Activated T-cell treated with anti-CD3 and anti-CD28 coated beads for 4 hours (primary cell): ENCODE measurements around the gene MGAT4A.
A peak's percentile ranks its signal among the peaks of the same experiment; 100 is the strongest.
"Not testable (repeated sequence)": the region's sequence is repeated elsewhere in the genome, so short reads cannot be mapped to it uniquely, and the experiment has no call there.

Source experiments
- DNase-seq: peaks from one replicate; pipeline ENCODE4 v3.0.0-alpha.2; 2020

MGAT4A gene

DNA sequence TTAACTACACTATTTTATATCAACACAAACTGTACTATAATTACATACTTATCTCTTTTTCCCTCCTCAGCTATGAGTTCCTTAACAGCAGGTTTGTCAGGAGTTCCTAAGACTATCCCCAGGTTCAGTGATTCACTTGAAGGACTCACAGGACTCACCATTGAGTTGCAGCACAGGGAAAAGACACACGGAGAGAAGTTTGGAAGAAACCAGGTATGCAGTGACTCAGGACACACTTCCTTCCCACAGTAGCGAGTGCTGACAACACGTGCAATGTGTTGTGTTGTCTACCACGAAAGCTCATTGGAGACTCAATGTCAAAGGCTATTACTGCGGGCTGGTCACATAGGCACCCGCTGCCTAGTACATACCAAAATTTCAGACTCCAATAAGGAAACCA, 32.0 kb downstream of the MGAT4A start:
- no peak for DNase-seq

GRCh38 chr2:98697651-98698337, 33.1 kb downstream of the MGAT4A start:
- no peak for DNase-seq

- DNase-seq, result no peak
These were observed 34.7 kb downstream of the MGAT4A start for GRCh38 chr2:98696200-98696599.

DNA sequence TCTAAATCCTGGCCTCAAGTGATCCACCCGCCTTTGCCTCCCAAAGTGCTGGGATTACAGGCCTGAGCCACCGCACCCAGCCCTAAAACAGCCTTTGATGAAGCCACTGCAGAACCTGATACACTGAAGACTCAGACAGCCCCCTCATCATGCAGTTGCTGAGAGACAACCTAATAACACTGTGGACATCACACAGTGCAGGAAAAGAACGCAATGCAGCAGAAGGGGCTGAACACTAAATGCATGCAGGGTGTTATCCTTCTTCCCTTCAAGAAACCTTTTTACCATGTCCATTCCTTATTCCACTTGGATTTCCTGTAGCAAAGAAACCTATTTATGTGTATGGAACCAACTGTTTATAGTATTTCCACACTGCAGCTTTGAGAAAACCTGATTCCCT, 35.7 kb downstream of the MGAT4A start:
- no peak for DNase-seq

DNA sequence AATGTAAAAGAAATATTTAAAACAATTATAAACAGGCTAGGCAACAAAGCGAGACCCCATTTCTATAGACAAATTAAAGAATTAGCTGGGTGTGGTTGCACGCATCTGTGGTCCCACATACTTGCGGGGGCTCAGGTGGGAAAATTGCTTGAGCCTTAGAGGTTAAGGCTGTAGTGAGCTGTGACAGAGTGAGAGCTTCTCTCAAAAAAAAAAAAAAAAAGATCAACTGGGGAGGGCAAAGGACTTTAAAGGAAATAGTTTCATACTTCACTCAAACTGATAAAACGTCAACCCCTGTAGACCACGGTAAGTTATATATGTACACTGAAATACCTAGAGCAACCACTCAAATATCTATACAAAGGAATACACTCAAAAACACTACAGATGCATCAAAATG, 37.5 kb downstream of the MGAT4A start:
- DNase-seq, result no peak

- DNase-seq, result no peak
These were observed 38.6 kb downstream of the MGAT4A start for GRCh38 chr2:98692090-98693054.

DNA sequence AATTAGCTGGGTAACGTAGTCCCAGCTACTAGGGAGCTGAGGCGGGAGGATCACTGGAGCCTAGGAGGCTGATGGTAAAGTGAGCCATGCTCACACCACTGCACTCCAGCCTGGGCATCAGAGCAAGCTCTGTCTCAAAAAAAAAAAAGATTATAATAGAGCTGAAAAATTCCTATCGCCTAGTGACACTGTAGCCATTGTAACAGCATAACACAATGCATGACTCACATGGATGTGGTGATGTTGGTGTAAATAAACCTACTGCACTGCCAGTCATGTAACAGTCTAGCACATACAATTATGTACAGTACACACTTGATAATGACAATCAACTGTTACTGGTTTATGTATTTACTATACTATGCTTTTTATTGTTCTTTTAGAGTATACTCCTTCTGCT, 39.6 kb downstream of the MGAT4A start:
- no peak for DNase-seq

DNA sequence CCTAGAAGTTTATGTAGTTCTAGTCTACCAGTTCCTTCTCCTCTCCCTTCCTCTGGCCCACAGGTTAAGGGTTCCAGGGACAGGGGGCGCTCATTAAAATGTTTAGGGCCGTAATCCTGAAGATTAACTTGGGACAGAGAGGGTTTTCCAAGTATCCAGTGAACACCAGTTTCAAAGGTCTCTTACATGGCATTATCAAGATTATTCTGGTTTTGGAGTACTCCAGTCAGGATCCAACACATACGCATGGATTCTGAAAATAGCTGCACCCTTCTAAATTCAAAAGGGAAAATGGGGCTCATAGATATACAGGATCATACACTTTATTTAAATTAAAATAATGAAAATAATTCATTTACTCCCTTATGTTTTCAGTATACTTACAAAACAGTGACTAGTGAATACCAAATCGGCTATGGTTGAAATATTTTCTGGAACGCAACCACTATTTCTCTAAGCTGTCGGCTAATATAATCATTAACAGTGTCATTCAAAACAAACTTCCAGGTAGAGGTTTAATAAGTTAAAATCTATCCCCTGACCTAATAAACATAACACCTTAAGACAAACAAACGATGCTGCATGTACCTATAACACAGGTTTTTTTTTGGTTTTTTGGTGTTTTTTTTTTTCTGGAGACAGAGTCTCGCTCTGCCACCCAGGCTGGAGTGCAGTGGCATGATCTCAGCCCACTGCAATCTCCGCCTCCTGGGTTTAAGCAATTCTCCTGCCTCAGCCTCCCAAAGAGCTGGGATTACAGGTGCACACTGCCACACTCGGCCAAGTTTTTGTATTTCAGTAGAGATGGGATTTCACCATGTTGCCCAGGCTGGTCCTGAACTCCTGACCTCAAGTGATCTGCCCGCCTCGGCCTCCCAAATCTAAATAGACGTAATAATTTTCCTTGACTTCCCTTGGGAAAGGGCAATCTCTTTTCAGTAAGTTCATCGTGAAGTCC, 44.7 kb downstream of the MGAT4A start:
- no peak for DNase-seq

DNA sequence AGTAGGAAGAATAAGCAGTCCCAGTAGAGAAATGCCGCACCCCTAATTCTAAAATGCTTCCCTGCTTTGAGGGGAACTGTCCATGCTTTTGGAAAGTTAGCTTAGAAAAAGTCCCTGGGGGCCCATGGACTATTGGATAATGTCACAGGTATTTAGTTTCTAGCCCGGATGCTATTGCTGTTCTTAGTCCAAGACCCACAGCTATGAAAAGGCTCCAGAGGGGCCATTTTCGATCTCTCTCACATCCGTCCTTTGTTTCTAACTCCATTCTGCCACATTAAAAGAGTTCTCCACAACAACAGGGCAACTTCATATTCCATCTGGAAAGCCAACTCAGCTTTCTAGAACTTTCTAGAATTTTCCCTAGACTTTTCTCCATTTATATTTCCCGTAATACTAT, 47.2 kb downstream of the MGAT4A start:
- no peak for DNase-seq

DNA sequence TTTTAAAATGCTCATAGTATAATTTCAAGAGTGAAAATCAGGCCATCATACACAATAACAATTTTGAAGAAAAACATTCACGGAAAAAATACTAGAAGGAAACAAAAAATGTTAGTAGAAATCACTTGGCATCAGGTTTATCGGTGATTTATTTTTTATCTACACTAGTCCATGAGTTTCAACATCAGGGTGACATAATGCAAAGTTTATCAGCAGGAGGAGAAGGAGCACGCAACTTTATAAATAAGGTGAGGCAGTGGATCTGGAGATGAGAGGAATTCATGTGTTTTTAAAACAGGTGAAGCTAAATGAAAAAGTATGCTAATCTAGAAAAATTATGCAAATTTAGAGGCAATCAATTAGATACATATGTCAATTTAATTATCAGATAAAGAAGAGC, 54.2 kb downstream of the MGAT4A start:
- no peak for DNase-seq

- DNase-seq, result no peak
These were observed 56.5 kb downstream of the MGAT4A start for GRCh38 chr2:98674233-98674964.

DNA sequence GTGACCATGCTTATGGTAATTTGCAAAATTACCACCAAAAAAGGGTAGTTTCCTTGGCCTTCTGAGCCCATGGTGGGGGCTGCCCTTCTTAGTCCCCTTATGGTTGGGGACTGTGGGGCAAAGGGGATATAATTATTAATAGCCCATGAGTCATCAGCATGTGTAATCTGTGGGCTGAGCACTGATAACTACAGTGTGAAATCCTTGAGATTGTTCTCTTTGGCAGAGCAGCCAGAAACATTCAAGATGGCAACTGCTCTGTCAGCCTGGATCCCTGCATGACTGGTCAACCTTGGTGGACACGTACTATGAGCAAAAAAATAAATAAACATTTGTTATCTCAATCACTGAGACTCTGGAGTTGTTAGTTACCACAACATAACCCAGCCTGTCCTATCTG, 61.3 kb downstream of the MGAT4A start:
- DNase-seq, result no peak

DNA sequence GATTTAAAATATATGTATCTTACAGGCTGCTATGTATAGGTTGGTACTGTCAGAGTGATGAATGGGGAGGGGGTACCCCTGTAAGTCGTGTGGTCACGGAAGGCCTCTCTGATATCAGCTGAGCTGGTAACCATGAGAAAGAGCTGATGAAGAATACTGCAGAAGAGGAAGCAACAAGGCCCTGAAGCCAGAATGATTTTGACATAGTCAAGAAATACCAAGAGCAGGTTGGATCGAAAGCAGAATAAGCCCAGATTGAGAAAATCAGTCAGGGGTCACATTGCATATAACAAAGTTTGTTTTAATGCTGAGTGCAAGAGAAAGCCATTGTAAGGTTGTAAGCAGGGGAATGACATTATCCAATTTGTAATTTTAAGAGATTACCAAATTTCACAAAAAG, 65.3 kb downstream of the MGAT4A start:
- no peak for DNase-seq

- DNase-seq, result peak; percentile 29
These were observed 66.6 kb downstream of the MGAT4A start for GRCh38 chr2:98664323-98664722.

- DNase-seq, result no peak
These were observed 67.3 kb downstream of the MGAT4A start for GRCh38 chr2:98663511-98664090.

DNA sequence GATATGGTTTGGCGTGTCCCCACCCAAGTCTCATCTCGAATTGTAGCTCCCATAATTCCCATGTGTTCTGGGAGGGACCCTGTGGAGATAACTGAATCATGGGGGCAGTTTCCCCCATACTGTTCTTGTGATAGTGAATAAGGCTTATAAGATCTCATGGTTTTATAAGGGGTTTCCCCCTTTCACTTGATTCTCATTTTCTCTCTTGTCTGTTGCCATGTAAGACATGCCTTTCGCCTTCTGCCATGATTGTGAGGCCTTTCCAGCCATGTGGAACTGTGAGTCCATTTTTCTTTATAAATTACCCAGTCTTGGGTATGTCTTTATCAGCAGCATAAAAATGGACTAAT, 71.5 kb downstream of the MGAT4A start:
- DNase-seq, result not testable (repeated sequence)

DNA sequence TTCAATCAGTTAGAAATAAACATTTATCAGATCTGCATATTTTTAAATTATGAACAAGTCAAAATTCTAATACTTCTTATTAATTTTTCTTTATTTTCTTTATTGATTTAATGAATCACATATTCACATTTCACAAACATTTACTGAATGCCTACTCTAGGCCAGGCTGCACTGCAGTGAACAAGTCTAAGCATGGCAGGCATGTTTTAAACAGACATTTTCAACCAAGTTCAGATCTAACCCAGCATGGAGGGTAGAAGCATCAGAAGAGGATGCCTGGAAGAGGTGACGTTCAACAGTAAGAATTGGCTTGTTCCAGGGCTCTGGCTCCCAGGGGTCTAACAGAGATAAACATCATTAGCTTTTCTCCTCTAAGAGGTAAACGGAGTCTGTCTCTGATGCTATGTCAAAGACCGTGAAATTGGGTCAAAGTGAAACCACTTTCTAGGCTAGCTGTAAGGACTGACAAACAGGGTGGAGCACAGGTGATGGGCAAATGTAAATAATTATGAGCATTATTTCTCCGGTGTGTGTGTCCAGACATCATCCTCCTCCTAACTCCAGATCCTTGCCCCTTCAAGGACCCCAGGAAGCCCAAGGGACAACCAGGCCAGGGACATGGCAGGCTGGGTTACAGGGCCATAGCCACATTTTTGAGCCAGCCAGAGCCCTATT, 72.0 kb downstream of the MGAT4A start:
- DNase-seq, result no peak

DNA sequence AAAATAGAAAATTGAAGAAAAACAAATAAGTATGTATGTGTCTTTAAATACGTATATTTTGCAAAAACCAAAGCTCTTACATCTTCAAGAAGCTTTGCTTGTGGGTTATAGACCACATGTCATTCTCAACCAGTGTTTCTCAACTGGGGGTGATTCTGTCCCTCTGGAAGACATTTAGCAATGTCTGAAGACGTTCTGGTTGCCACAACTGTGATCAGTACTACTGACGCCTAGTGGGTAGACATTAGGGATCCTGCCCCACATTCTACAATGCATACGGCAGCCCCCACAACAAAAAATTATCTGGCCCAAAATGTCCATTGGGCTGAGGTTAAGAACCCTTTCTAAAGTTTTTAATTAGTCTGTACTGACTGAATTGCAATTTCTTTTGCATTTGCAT, 74.1 kb downstream of the MGAT4A start:
- no peak for DNase-seq

DNA sequence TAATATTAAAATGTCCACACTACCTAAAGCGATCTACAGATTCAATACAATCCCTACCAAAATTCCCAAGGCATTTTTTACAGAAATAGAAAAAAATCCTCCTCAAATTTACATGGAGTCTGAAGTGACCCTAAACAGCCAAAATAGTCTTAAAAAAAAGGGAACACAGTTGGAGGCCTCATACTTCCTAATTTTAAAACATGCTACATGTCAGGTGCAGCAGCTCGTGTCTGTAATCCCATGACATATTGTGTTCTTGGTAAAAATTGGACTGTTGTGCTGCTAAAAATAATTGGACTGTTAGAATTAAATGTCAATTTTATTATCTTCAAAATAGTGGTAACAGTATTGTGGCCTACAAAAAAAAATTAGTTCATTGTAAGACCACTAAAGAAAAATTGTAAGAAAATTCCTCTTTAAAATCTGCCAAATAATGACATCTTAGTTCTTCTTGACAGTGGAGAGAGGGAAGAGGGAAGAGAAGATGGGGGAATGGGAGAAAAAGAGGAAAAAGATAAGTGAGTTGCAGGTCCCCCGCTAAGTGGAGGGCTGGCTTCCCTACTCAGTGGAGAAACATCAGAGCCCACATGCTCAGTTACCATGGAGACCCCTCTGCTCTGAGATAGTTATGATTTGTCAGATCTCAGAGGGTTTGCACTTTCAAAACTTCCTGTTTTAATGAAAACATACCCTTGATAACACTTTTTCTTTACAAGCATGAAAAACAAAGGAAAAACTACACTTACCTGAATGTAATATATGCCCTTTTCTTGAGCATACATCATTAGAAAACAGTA, 76.0 kb downstream of the MGAT4A start:
- no peak for DNase-seq

DNA sequence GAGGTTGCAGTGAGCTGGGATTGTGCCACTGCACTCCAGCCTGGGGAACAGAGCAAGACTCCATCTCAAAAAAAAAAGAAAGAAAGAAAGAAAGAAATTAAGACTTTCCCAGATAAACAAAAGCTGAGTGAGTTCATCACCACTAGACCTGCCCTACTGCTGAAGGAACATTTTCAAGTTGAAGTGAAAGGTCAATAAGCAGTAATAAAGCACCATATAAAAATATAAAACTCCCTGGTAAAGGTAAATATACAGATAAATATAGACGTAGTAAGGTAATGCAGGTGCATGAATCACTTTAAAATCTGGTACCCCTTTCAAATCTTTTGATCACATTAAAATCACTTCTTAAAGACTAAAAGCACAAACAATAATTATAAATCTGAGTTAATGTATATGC, 79.9 kb downstream of the MGAT4A start:
- no peak for DNase-seq

DNA sequence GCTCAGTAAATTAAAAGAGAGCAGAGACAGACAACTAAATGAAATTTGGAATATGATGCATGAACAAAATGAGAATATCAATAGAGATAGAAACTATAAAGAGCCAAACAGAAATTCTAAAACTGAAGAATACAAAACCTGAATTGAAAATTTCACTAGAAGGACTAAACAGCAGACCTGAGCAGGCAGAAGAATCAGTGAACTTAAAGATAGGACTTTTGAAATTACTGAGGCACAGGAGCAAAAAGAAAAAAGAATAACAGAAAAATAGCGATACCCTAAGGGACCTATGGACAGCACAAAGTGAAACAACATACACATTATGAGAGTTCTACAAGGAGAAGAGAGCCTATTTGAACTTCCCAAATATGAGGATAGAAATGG, 80.9 kb downstream of the MGAT4A start:
- DNase-seq, result no peak
